ENCODE measurements around the gene DMKN. TPM values are rescaled to one million over a fixed set of nuclear protein-coding genes. Genes with fewer than 3 reads are reported as not detected.
A peak's percentile ranks its signal among the peaks of the same experiment; 100 is the strongest.

The DMKN gene
- polyA plus RNA-seq, 3 donors = not detected

DNA sequence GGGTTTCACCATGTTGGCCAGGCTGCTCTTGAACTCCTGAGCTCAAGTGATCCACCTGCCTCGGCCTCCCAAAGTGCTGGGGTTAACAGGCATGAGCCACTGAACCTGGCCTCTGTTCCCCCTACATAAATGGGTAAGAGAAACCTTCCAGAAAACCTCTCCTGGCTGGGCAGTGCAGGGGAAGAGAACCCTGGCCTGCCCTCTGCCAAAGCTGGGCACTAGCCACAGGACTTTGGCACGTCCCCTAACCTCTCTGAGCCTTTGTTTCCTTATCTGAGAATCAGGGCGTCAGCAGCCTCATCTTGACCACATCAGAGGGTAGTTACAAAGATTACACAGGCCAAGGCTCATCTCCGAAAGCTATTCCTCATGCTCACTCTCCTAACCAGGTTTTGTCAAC lies 12.4 kb upstream of the DMKN start:
- 96% methylated on average over 3 of the region's 4 CpGs for WGBS (ENCODE audit: insufficient coverage)
- Mint-ChIP-seq H3K9me3 (no peaks in the 10 kb centered on the region), H3K27me3 (ENCODE audit: low read depth in 3 of 3) (peaks cover 11 to 16% (median 16%) of the 10 kb centered on the region in 3 donors), H3K27ac (no peak overlapping the region), H3K4me1 (no peaks in the 10 kb centered on the region), H3K4me3 (no peak overlapping the region), H3K36me3 (no peaks in the 10 kb centered on the region)
- H3K4me1 ChIP-seq (ENCODE audit: control insufficient read depth in 1 of 2, insufficient read depth in 2 of 2, low read length in 2 of 2) = no peaks in the 10 kb centered on the region
- peaks cover 0 to 5% of the 10 kb centered on the region in 2 donors for H3K27me3 ChIP-seq (ENCODE audit: control insufficient read depth in 2 of 2, insufficient read depth in 2 of 2, low read length in 2 of 2)
- H3K9me3 ChIP-seq (replicated peaks in 1 of 2; ENCODE audit: control insufficient read depth in 1 of 2, insufficient read depth in 1 of 2, low read length in 2 of 2) = no peaks in the 10 kb centered on the region
- no peaks in the 10 kb centered on the region for H4K20me1 ChIP-seq (ENCODE audit: insufficient read depth, low read length)
- no peak overlapping the region for H3K27ac ChIP-seq (ENCODE audit: low read depth in 1 of 2, low read length in 2 of 2)
- no peak overlapping the region for H3K9ac ChIP-seq (ENCODE audit: insufficient read depth, low read length, poor library complexity, severe bottlenecking)
- no peaks in the 10 kb centered on the region for H3K79me2 ChIP-seq (ENCODE audit: insufficient read depth, low read length)
- TF ChIP-seq, protein P1, sequence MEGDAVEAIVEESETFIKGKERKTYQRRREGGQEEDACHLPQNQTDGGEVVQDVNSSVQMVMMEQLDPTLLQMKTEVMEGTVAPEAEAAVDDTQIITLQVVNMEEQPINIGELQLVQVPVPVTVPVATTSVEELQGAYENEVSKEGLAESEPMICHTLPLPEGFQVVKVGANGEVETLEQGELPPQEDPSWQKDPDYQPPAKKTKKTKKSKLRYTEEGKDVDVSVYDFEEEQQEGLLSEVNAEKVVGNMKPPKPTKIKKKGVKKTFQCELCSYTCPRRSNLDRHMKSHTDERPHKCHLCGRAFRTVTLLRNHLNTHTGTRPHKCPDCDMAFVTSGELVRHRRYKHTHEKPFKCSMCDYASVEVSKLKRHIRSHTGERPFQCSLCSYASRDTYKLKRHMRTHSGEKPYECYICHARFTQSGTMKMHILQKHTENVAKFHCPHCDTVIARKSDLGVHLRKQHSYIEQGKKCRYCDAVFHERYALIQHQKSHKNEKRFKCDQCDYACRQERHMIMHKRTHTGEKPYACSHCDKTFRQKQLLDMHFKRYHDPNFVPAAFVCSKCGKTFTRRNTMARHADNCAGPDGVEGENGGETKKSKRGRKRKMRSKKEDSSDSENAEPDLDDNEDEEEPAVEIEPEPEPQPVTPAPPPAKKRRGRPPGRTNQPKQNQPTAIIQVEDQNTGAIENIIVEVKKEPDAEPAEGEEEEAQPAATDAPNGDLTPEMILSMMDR (IDR thresholded peaks at IDR 0.05) = no peak
- no peak overlapping the region for H3K4me2 ChIP-seq (replicated peaks; ENCODE audit: extremely low read depth, low read length, poor library complexity, severe bottlenecking)
- DNase-seq = no peak
- H2AFZ ChIP-seq (ENCODE audit: insufficient read depth, low read depth, low read length, poor library complexity, severe bottlenecking) = no peak overlapping the region
- no peak overlapping the region for H3K4me3 ChIP-seq (replicated peaks in 1 of 3; ENCODE audit: low read depth in 2 of 3, low read length in 3 of 3)
- intact Hi-C loops (cut with micrococcal nuclease) = no loop called here
- H3K36me3 ChIP-seq (replicated peaks in 1 of 2; ENCODE audit: control insufficient read depth in 1 of 2, insufficient read depth in 2 of 2, low read length in 2 of 2) = no peaks in the 10 kb centered on the region

DNA sequence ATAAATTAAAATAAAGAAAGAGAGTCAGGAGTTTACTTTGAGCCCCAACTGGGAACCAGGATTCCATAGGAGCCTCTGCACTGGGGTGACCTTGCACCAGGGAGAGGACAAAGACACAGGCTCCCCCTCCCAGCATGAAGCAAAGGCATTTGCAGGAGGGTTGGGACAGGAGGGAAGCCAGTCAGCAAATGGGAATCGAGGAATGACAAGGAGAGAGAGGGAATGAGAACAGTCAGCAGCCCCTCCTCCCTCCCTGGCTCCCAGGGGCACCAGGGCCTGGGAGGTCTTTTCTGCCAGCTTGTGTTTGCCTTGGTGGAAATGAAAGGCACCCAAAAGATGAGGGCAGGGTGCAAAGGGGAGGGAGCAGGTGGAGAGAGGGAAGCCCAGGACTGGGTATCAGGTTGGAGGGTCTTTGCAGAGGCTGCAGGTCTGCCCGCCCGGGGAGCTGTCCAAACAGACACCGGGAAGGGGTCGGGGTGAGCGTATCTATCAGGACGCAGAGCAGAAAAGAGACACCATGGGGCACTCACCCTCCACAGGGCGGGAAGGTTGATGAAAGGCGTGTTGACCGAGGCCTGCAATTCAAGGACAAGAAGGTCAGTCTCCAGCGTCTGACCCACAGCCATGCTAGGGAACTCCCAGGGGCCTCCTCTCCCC lies 10.9 kb upstream of the DMKN start:
- Histone ChIP-seq H3K27me3 (ENCODE audit: control insufficient read depth in 2 of 2, insufficient read depth in 2 of 2, low read length in 2 of 2) (peaks cover 0 to under 1% of the 10 kb centered on the region in 2 donors), H3K79me2 (ENCODE audit: insufficient read depth, low read length) (no peaks in the 10 kb centered on the region), H3K4me3 (replicated peaks in 1 of 3; ENCODE audit: low read depth in 2 of 3, low read length in 3 of 3) (no peak overlapping the region), H3K36me3 (replicated peaks in 1 of 2; ENCODE audit: control insufficient read depth in 1 of 2, insufficient read depth in 2 of 2, low read length in 2 of 2) (no peaks in the 10 kb centered on the region), H4K20me1 (ENCODE audit: insufficient read depth, low read length) (no peaks in the 10 kb centered on the region), H3K27ac (ENCODE audit: low read depth in 1 of 2, low read length in 2 of 2) (no peak overlapping the region), H2AFZ (ENCODE audit: insufficient read depth, low read depth, low read length, poor library complexity, severe bottlenecking) (no peak overlapping the region), H3K4me2 (replicated peaks; ENCODE audit: extremely low read depth, low read length, poor library complexity, severe bottlenecking) (no peak overlapping the region), H3K9ac (ENCODE audit: insufficient read depth, low read length, poor library complexity, severe bottlenecking) (no peak overlapping the region), H3K9me3 (replicated peaks in 1 of 2; ENCODE audit: control insufficient read depth in 1 of 2, insufficient read depth in 1 of 2, low read length in 2 of 2) (no peaks in the 10 kb centered on the region), H3K4me1 (ENCODE audit: control insufficient read depth in 1 of 2, insufficient read depth in 2 of 2, low read length in 2 of 2) (no peaks in the 10 kb centered on the region)
- Mint-ChIP-seq H3K36me3 (no peaks in the 10 kb centered on the region), H3K4me1 (peaks cover 1% of the 10 kb centered on the region), H3K27ac (peak overlapping the region in 1 of 7 donors; percentile 52), H3K9me3 (no peaks in the 10 kb centered on the region), H3K4me3 (no peak overlapping the region), H3K27me3 (ENCODE audit: low read depth in 3 of 3) (peaks cover 10 to 14% (median 11%) of the 10 kb centered on the region in 3 donors)
- TF ChIP-seq, protein P1 (IDR thresholded peaks at IDR 0.05) = no peak
- 86% methylated on average over 10 of the region's 11 CpGs for WGBS (ENCODE audit: insufficient coverage)
- intact Hi-C loops (cut with micrococcal nuclease) = no loop called here
- no peak for DNase-seq
